ENCODE results near the gene PSMA5.
"Not testable (repeated sequence)": the region's sequence is repeated elsewhere in the genome, so short reads cannot be mapped to it uniquely, and the experiment has no call there.

The PSMA5 gene

DNA sequence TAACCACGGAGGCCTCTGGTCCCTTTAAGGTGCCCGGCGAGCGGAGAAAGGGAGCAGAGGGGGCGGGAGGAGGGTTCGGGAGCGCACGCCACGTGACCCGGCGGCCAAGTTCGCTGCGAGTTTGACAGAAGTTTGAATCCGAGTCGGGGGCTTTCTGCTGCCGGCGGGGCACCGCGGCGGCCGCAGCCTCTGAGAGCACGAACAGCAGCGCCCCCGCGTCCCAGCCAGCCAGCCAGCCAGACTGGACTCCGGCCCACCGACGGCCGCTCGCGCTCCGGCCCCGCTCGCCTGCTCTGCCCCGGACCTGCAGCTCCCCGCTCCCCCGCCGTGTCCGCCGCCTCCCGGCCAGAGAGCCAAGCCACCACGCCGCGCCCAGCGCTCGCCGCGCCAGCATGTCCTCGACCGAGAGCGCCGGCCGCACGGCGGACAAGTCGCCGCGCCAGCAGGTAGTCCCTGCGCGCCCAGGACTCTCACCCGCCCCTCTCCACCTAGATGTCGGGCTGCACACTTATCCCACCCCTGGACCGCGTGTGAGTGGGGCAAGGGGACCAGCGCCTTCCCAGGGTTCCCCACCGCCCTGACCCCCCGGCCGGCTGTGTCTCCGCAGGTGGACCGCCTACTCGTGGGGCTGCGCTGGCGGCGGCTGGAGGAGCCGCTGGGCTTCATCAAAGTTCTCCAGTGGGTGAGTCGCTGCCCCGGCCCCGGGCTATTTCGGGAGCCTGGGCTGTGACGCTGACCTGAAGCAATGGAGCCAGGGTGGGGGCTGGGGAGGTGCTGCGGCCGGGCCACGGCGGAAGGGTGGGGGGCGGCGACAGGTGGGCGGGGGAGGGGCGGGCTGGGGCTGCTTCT lies 40.4 kb upstream of the PSMA5 start, which contains the start of gene SYPL2:
SYPL2 (plus strand) TSS at position 95 of the 849 bp plus-strand sequence; CDS start at position 393, 298 bp downstream.
- whole genome bisulfite sequencing, 2 experiments, result 1% methylated on average over 87 to 88 of the region's 88 CpGs
- Histone ChIP-seq H3K36me3 (ENCODE audit: control insufficient read depth, insufficient read depth, low read length) (no peaks in the 10 kb centered on the region), H3K4me1 (ENCODE audit: control insufficient read depth, insufficient read depth, low read length) (no peaks in the 10 kb centered on the region), H3K4me3 (ENCODE audit: insufficient read depth, low read depth, low read length) (peak within 1 kb of the TSS; percentile 30), H3K27me3 (ENCODE audit: control insufficient read depth, insufficient read depth, low read length, poor library complexity, severe bottlenecking) (peaks cover 88% of the 10 kb centered on the region), H3K9me3 (ENCODE audit: control insufficient read depth, low read length) (no peaks in the 10 kb centered on the region), H3K27ac (ENCODE audit: insufficient read depth, low read depth, low read length, poor library complexity, severe bottlenecking) (no peak within 1 kb of the TSS)

DNA sequence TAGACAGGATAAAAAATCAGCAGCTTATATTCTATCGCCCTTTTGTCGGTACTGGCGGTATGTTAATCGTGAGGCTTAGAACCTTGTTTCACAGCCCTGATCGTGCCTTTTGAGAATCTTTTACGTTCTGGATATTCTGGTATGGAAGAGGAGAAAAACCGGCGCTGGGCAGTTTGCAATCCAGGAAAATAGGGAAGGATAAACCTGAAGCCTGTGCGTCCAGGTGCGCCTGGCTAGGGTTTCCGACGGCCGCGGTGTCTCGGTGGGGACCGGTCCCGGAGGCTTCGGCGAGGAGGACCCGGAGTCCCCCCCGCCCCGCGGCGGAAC lies 39.8 kb upstream of the PSMA5 start:
- WGBS, 2 experiments, result 6 to 7% methylated on average over 24 of the region's 24 CpGs
- Histone ChIP-seq H3K4me3 (ENCODE audit: insufficient read depth, low read depth, low read length) (peak overlapping the region; percentile 30), H3K27me3 (ENCODE audit: control insufficient read depth, insufficient read depth, low read length, poor library complexity, severe bottlenecking) (peaks cover 91% of the 10 kb centered on the region)

DNA sequence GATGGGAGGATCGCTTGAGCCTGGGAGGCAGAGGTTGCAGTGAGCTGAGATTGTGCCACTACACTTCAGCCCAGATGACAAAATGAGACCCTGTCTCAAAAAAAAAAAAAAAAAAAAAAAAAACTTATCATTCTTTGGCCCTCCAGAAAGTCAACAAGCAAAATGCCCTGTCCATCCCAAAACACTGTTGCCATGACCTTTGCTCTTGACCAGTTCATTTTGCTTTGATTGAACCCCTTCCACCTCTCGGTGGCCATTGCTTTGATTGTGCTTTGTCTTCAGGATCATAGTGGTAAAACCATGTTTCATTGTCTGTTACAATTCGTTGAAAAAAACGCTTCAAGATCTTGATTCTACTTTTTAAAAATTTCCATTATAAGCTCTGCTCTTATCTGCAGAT lies 31.6 kb upstream of the PSMA5 start:
- WGBS, 2 experiments, result 91 to 92% methylated on average over 4 of the region's 4 CpGs
- Histone ChIP-seq H3K4me1 (ENCODE audit: control insufficient read depth, insufficient read depth, low read length) (no peaks in the 10 kb centered on the region), H3K36me3 (ENCODE audit: control insufficient read depth, insufficient read depth, low read length) (no peaks in the 10 kb centered on the region), H3K27ac (ENCODE audit: insufficient read depth, low read depth, low read length, poor library complexity, severe bottlenecking) (no peak overlapping the region), H3K27me3 (ENCODE audit: control insufficient read depth, insufficient read depth, low read length, poor library complexity, severe bottlenecking) (peaks cover 14% of the 10 kb centered on the region), H3K4me3 (ENCODE audit: insufficient read depth, low read depth, low read length) (no peak overlapping the region), H3K9me3 (ENCODE audit: control insufficient read depth, low read length) (no peaks in the 10 kb centered on the region)

More for the DNA sequence above, 39.8 kb upstream of the PSMA5 start:
- Histone ChIP-seq H3K36me3 (ENCODE audit: control insufficient read depth, insufficient read depth, low read length) (no peaks in the 10 kb centered on the region), H3K27ac (ENCODE audit: insufficient read depth, low read depth, low read length, poor library complexity, severe bottlenecking) (no peak overlapping the region), H3K4me1 (ENCODE audit: control insufficient read depth, insufficient read depth, low read length) (no peaks in the 10 kb centered on the region), H3K9me3 (ENCODE audit: control insufficient read depth, low read length) (no peaks in the 10 kb centered on the region)

DNA sequence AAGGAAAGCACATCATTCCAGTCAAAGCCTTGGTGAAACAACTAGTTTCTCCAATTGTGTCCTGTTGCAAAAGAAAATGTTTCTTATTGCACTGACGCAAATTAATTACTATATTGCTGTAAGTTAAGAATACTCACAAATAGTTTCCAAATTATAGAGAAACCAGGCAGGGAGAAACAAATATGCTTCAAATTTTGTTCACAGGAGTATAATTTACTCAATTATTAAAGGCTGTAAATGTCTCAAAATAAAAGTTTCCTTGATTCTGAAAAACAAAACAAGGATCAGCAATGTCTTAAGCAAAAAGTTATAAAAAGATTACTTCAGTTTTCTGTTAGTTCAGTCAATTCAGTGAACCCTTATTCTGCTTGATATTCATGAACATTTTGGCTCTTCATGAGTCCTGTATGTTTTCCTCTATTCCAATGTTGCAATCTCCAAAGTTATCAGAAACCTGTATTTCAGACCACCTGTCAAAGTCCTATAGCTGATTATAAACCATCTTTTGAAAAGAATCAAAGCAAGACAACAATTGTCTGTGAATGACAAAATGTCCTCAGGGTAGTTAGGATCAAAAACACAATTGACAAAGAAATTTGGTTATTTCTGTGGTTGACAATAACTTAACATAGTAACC lies 28.4 kb upstream of the PSMA5 start:
- WGBS, 2 experiments, result 100% methylated on average over 1 of the region's 1 CpG; no CpG with 5 or more reads in 1 of the 2 experiments
- Histone ChIP-seq H3K27ac (ENCODE audit: insufficient read depth, low read depth, low read length, poor library complexity, severe bottlenecking) (no peak overlapping the region), H3K4me3 (ENCODE audit: insufficient read depth, low read depth, low read length) (no peak overlapping the region), H3K27me3 (ENCODE audit: control insufficient read depth, insufficient read depth, low read length, poor library complexity, severe bottlenecking) (no peaks in the 10 kb centered on the region), H3K36me3 (ENCODE audit: control insufficient read depth, insufficient read depth, low read length) (no peaks in the 10 kb centered on the region), H3K4me1 (ENCODE audit: control insufficient read depth, insufficient read depth, low read length) (no peaks in the 10 kb centered on the region), H3K9me3 (ENCODE audit: control insufficient read depth, low read length) (no peaks in the 10 kb centered on the region)

- Histone ChIP-seq H3K27me3 (ENCODE audit: control insufficient read depth, insufficient read depth, low read length, poor library complexity, severe bottlenecking) (peaks cover 10% of the 10 kb centered on the region), H3K36me3 (ENCODE audit: control insufficient read depth, insufficient read depth, low read length) (no peaks in the 10 kb centered on the region), H3K27ac (ENCODE audit: insufficient read depth, low read depth, low read length, poor library complexity, severe bottlenecking) (no peak overlapping the region), H3K4me1 (ENCODE audit: control insufficient read depth, insufficient read depth, low read length) (no peaks in the 10 kb centered on the region), H3K9me3 (ENCODE audit: control insufficient read depth, low read length) (no peaks in the 10 kb centered on the region), H3K4me3 (ENCODE audit: insufficient read depth, low read depth, low read length) (no peak overlapping the region)
- WGBS, 2 experiments, result 82 to 88% methylated on average over 4 of the region's 4 CpGs
These were observed 21.3 kb upstream of the PSMA5 start for GRCh38 chr1:109447524-109447923.

- H3K4me1 ChIP-seq (ENCODE audit: control insufficient read depth, insufficient read depth, low read length); H3K36me3 ChIP-seq (ENCODE audit: control insufficient read depth, insufficient read depth, low read length); H3K27ac ChIP-seq (ENCODE audit: insufficient read depth, low read depth, low read length, poor library complexity, severe bottlenecking); H3K4me3 ChIP-seq (ENCODE audit: insufficient read depth, low read depth, low read length); H3K9me3 ChIP-seq (ENCODE audit: control insufficient read depth, low read length): not testable (repeated sequence)
- peaks cover 15% of the 10 kb centered on the region for H3K27me3 ChIP-seq (ENCODE audit: control insufficient read depth, insufficient read depth, low read length, poor library complexity, severe bottlenecking)
- 77 to 81% methylated on average over 10 of the region's 11 CpGs for WGBS, 2 experiments
These were observed 19.9 kb upstream of the PSMA5 start for GRCh38 chr1:109445949-109446695.

- 83 to 100% methylated on average over 1 of the region's 1 CpG for WGBS, 2 experiments
- no peaks in the 10 kb centered on the region for H3K4me1 ChIP-seq (ENCODE audit: control insufficient read depth, insufficient read depth, low read length)
- no peaks in the 10 kb centered on the region for H3K9me3 ChIP-seq (ENCODE audit: control insufficient read depth, low read length)
These were observed 18.1 kb upstream of the PSMA5 start for GRCh38 chr1:109444346-109444745.

GRCh38 chr1:109443476-109443875 lies 17.2 kb upstream of the PSMA5 start:
- no peaks in the 10 kb centered on the region for H3K9me3 ChIP-seq (ENCODE audit: control insufficient read depth, low read length)
- no peaks in the 10 kb centered on the region for H3K36me3 ChIP-seq (ENCODE audit: control insufficient read depth, insufficient read depth, low read length)
- no peak overlapping the region for H3K27ac ChIP-seq (ENCODE audit: insufficient read depth, low read depth, low read length, poor library complexity, severe bottlenecking)
- WGBS, 2 experiments, result 90 to 92% methylated on average over 2 of the region's 2 CpGs
- H3K4me3 ChIP-seq (ENCODE audit: insufficient read depth, low read depth, low read length), result no peak overlapping the region
- no peaks in the 10 kb centered on the region for H3K4me1 ChIP-seq (ENCODE audit: control insufficient read depth, insufficient read depth, low read length)
- H3K27me3 ChIP-seq (ENCODE audit: control insufficient read depth, insufficient read depth, low read length, poor library complexity, severe bottlenecking), result peaks cover 15% of the 10 kb centered on the region

More at GRCh38 chr1:109444346-109444745, 18.1 kb upstream of the PSMA5 start:
- Histone ChIP-seq H3K36me3 (ENCODE audit: control insufficient read depth, insufficient read depth, low read length) (no peaks in the 10 kb centered on the region), H3K4me3 (ENCODE audit: insufficient read depth, low read depth, low read length) (no peak overlapping the region), H3K27me3 (ENCODE audit: control insufficient read depth, insufficient read depth, low read length, poor library complexity, severe bottlenecking) (peaks cover 15% of the 10 kb centered on the region), H3K27ac (ENCODE audit: insufficient read depth, low read depth, low read length, poor library complexity, severe bottlenecking) (no peak overlapping the region)

DNA sequence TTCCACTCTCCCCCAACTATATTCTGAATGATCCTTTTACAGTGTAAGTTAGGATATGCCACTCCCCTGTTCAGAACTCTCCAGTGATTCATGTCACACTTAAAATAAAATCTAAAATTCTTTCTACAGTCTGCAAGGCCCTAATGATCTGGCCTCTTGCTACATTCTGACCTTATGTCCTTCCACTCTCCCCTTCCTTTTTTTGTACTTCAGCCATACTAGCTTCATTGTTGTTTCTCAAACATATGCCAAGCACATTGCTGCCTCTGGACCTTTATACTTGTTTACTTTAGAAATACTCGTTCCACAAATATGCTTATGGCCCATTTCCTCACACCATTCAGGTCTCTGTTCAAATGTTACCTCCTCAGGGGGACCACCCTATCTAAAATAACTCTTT lies 14.8 kb upstream of the PSMA5 start:
- WGBS, 2 experiments, result 70 to 75% methylated on average over 1 of the region's 1 CpG

GRCh38 chr1:109438798-109439297 lies 12.6 kb upstream of the PSMA5 start:
- WGBS, 2 experiments, result 91 to 92% methylated on average over 3 of the region's 3 CpGs
- Histone ChIP-seq H3K27ac (ENCODE audit: insufficient read depth, low read depth, low read length, poor library complexity, severe bottlenecking) (no peak overlapping the region), H3K36me3 (ENCODE audit: control insufficient read depth, insufficient read depth, low read length) (no peaks in the 10 kb centered on the region), H3K27me3 (ENCODE audit: control insufficient read depth, insufficient read depth, low read length, poor library complexity, severe bottlenecking) (peaks cover 5% of the 10 kb centered on the region), H3K4me1 (ENCODE audit: control insufficient read depth, insufficient read depth, low read length) (no peaks in the 10 kb centered on the region), H3K9me3 (ENCODE audit: control insufficient read depth, low read length) (no peaks in the 10 kb centered on the region), H3K4me3 (ENCODE audit: insufficient read depth, low read depth, low read length) (no peak overlapping the region)

More for the DNA sequence above, 14.8 kb upstream of the PSMA5 start:
- H3K9me3 ChIP-seq (ENCODE audit: control insufficient read depth, low read length), result no peaks in the 10 kb centered on the region
- peaks cover 10% of the 10 kb centered on the region for H3K27me3 ChIP-seq (ENCODE audit: control insufficient read depth, insufficient read depth, low read length, poor library complexity, severe bottlenecking)
- no peak overlapping the region for H3K4me3 ChIP-seq (ENCODE audit: insufficient read depth, low read depth, low read length)
- no peak overlapping the region for H3K27ac ChIP-seq (ENCODE audit: insufficient read depth, low read depth, low read length, poor library complexity, severe bottlenecking)
- H3K4me1 ChIP-seq (ENCODE audit: control insufficient read depth, insufficient read depth, low read length), result no peaks in the 10 kb centered on the region
- H3K36me3 ChIP-seq (ENCODE audit: control insufficient read depth, insufficient read depth, low read length), result no peaks in the 10 kb centered on the region
